Small intestine (tissue), 7 donors: ENCODE results near the gene C1QTNF1. TPM values are rescaled to one million over a fixed set of nuclear protein-coding genes. Genes with fewer than 3 reads are reported as not detected.

Experiments
- DNase-seq, 2 donors: peaks; one replicate each; pipeline versions ENCODE4 v3.0.0 to v3.0.0-alpha.2; 2013
- FAIRE-seq: peaks from 2 replicates; lab custom pipeline; 2012; peaks lifted over from hg19 to GRCh38; lab: Jason Lieb, UNC
- H3K27ac ChIP-seq, 3 donors: one replicate each; pipeline ENCODE4 v1.5.1; 2013; ENCODE audit warnings: low read length in 2 of 3, mild to moderate bottlenecking in 2 of 3, control low read depth in 1 of 3, inconsistent platforms in 1 of 3, low read depth in 1 of 3, moderate library complexity in 1 of 3
- H3K27me3 ChIP-seq, 3 donors: one replicate each; pipeline ENCODE4 v1.6.1; 2013; ENCODE audit warnings: low read length in 3 of 3, inconsistent platforms in 1 of 3; ENCODE audit not compliant: control insufficient read depth in 3 of 3, insufficient read depth in 3 of 3
- H3K36me3 ChIP-seq, 3 donors: one replicate each; pipeline ENCODE4 v1.6.1; 2013; ENCODE audit warnings: low read length in 3 of 3, inconsistent platforms in 1 of 3, low read depth in 1 of 3, mild to moderate bottlenecking in 1 of 3, moderate library complexity in 1 of 3; ENCODE audit not compliant: control insufficient read depth in 3 of 3, insufficient read depth in 2 of 3
- H3K4me1 ChIP-seq, 3 donors: one replicate each; pipeline ENCODE4 v1.6.1; 2013; ENCODE audit warnings: low read length in 2 of 3, inconsistent platforms in 1 of 3, low read depth in 1 of 3, mild to moderate bottlenecking in 1 of 3, moderate library complexity in 1 of 3; ENCODE audit not compliant: control insufficient read depth in 3 of 3, insufficient read depth in 2 of 3
- H3K4me3 ChIP-seq, 3 donors: one replicate each; pipeline ENCODE4 v1.5.1; 2013; ENCODE audit warnings: low read length in 3 of 3, control low read depth in 1 of 3, inconsistent platforms in 1 of 3, low read depth in 1 of 3, mild to moderate bottlenecking in 1 of 3, moderate library complexity in 1 of 3
- H3K9me3 ChIP-seq, 2 donors: one replicate each; pipeline ENCODE4 v1.6.1; 2013; ENCODE audit warnings: low read depth in 1 of 2, low read length in 1 of 2; ENCODE audit not compliant: control insufficient read depth in 2 of 2, insufficient read depth in 1 of 2
- WGBS, 3 donors: extraction: QIAGEN DNeasy Blood & Tissue Kit; methylation state at CpG; one replicate each; pipeline ENCODE4 v1.1.7; 2013; 5-methylcytosine and 5-hydroxymethylcytosine counted together
- polyA plus RNA-seq, 4 donors: library from polyadenylated mRNA; stranded (reverse) in 3 of 4; unstranded in 1 of 4; fragments of 200-250 nt in 3 of 4; fragments of 120-200 nt in 1 of 4; gene quantifications; one replicate each; pipeline versions ENCODE4 v1.2.1 to v1.2.3, GENCODE V29; 2013
- donor health status: healthy with polysubstance abuse.
- donor health status: control.
- donor health status: control.
- donor health status: Bipolar disorder and iron deficiency.
- donor health status: healthy.

Gene C1QTNF1
- polyA plus RNA-seq, 4 donors: 0.67 to 57.4 (median 2.8) TPM

GRCh38 chr17:78980624-78980972, 43.4 kb upstream of the C1QTNF1 start:
- 66 to 73% (median 69%) methylated on average over 7 to 8 of the region's 8 CpGs for WGBS, 3 donors
- Histone ChIP-seq H3K4me1 (peaks cover 0 to 51% (median 12%) of the 10 kb centered on the region in 3 donors), H3K4me3 (no peak overlapping the region), H3K27ac (peak overlapping the region in 2 of 3 donors; percentile 90 to 92), H3K27me3 (no peaks in the 10 kb centered on the region), H3K9me3 (no peaks in the 10 kb centered on the region), H3K36me3 (peaks cover 0 to 29% (median 0%) of the 10 kb centered on the region in 3 donors)
- no peak for FAIRE-seq
- peak in 1 of 2 donors; percentile 44 for DNase-seq

- H3K27me3 ChIP-seq: no peaks in the 10 kb centered on the region
- FAIRE-seq (no peak), DNase-seq (no peak)
- peak overlapping the region in 2 of 3 donors; percentile 21 to 92 for H3K27ac ChIP-seq
- H3K9me3 ChIP-seq: no peaks in the 10 kb centered on the region
- WGBS, 3 donors: 87 to 91% (median 88%) methylated on average over 16 of the region's 16 CpGs
- peaks cover 0 to 49% (median 8%) of the 10 kb centered on the region in 3 donors for H3K4me1 ChIP-seq
- no peak overlapping the region for H3K4me3 ChIP-seq
- H3K36me3 ChIP-seq: peaks cover 0 to 23% (median 0%) of the 10 kb centered on the region in 3 donors
Measured at GRCh38 chr17:78981010-78981888, 42.7 kb upstream of the C1QTNF1 start.

GRCh38 chr17:78985395-78985794, 38.6 kb upstream of the C1QTNF1 start:
- no peaks in the 10 kb centered on the region for H3K27me3 ChIP-seq
- no peak for FAIRE-seq
- 88 to 92% (median 89%) methylated on average over 5 of the region's 5 CpGs for WGBS, 3 donors

GRCh38 chr17:78986048-78986648, 37.8 kb upstream of the C1QTNF1 start:
- peaks cover 6 to 15% (median 10%) of the 10 kb centered on the region in 3 donors for H3K36me3 ChIP-seq
- FAIRE-seq (no peak), DNase-seq (peak; percentile 64 to 73)
- no peak overlapping the region for H3K4me3 ChIP-seq
- WGBS, 3 donors: 14 to 27% (median 18%) methylated on average over 6 of the region's 6 CpGs
- no peaks in the 10 kb centered on the region for H3K27me3 ChIP-seq
- no peaks in the 10 kb centered on the region for H3K9me3 ChIP-seq
- H3K27ac ChIP-seq: peak overlapping the region; percentile 41 to 88 (median 56)
- peaks cover 0 to 14% (median 0%) of the 10 kb centered on the region in 3 donors for H3K4me1 ChIP-seq

More at GRCh38 chr17:78985395-78985794, 38.6 kb upstream of the C1QTNF1 start:
- Histone ChIP-seq H3K27ac (peak overlapping the region in 1 of 3 donors; percentile 54), H3K4me3 (no peak overlapping the region), H3K9me3 (no peaks in the 10 kb centered on the region), H3K4me1 (peaks cover 0 to 21% (median under 1%) of the 10 kb centered on the region in 3 donors), H3K36me3 (peaks cover 0 to 7% (median 5%) of the 10 kb centered on the region in 3 donors)
- no peak for DNase-seq

GRCh38 chr17:78986649-78987328, 37.2 kb upstream of the C1QTNF1 start:
- H3K4me3 ChIP-seq: peak overlapping the region in 1 of 3 donors; percentile 3
- H3K27me3 ChIP-seq: no peaks in the 10 kb centered on the region
- no peaks in the 10 kb centered on the region for H3K9me3 ChIP-seq
- H3K36me3 ChIP-seq: peaks cover 11 to 21% (median 11%) of the 10 kb centered on the region in 3 donors
- peak; percentile 73 to 85 for DNase-seq
- H3K27ac ChIP-seq: peak overlapping the region; percentile 41 to 88 (median 56)
- FAIRE-seq: no peak
- peaks cover 0 to 12% (median 0%) of the 10 kb centered on the region in 3 donors for H3K4me1 ChIP-seq
- 3 to 5% (median 4%) methylated on average over 15 of the region's 15 CpGs for WGBS, 3 donors

GRCh38 chr17:78988152-78988551, 35.8 kb upstream of the C1QTNF1 start:
- WGBS, 3 donors: 48 to 58% (median 57%) methylated on average over 6 of the region's 6 CpGs
- H3K36me3 ChIP-seq: peaks cover 11 to 35% (median 11%) of the 10 kb centered on the region in 3 donors
- FAIRE-seq (no peak), DNase-seq (no peak)
- H3K4me1 ChIP-seq: peaks cover 0 to 12% (median 0%) of the 10 kb centered on the region in 3 donors
- no peaks in the 10 kb centered on the region for H3K27me3 ChIP-seq
- H3K27ac ChIP-seq: no peak overlapping the region
- H3K4me3 ChIP-seq: no peak overlapping the region
- no peaks in the 10 kb centered on the region for H3K9me3 ChIP-seq

- Histone ChIP-seq H3K27me3 (no peaks in the 10 kb centered on the region), H3K4me1 (peaks cover 1 to 12% (median 2%) of the 10 kb centered on the region in 3 donors), H3K9me3 (no peaks in the 10 kb centered on the region), H3K27ac (no peak overlapping the region), H3K36me3 (peaks cover 13 to 58% (median 15%) of the 10 kb centered on the region in 3 donors), H3K4me3 (no peak overlapping the region)
- DNase-seq (no peak), FAIRE-seq (no peak)
- WGBS, 3 donors: 95 to 96% (median 95%) methylated on average over 29 of the region's 29 CpGs
Measured at GRCh38 chr17:78990349-78991016, 33.5 kb upstream of the C1QTNF1 start.
